ENCODE results near the gene ATF6.

- no peak for TF ChIP-seq CTCF (IDR thresholded peaks at IDR 0.05)
- TF ChIP-seq POLR2A (IDR thresholded peaks at IDR 0.05), result no peak
These were observed 89.1 kb downstream of the ATF6 start for GRCh38 chr1:161855260-161855659.

Data from testis (tissue), 2 donors.